Loucy (cell line): ENCODE data around the gene TENT4A.

Source experiments
- EZH2phosphoT487 ChIP-seq: fragments of 200-600 bp; IDR thresholded peaks from 2 replicates; pipeline ENCODE4 v1.6.1; 2018; ENCODE audit warnings: antibody characterized with exemption, mild to moderate bottlenecking, moderate library complexity, borderline replicate concordance
- TF ChIP-seq, protein P1 (sequence below): fragments of 200-600 bp; sonication (generic); conservative IDR thresholded peaks from 2 replicates; pipeline ENCODE4 v1.5.1; 2014; ENCODE audit warnings: mild to moderate bottlenecking, antibody characterized with exemption, low read length

DNA sequence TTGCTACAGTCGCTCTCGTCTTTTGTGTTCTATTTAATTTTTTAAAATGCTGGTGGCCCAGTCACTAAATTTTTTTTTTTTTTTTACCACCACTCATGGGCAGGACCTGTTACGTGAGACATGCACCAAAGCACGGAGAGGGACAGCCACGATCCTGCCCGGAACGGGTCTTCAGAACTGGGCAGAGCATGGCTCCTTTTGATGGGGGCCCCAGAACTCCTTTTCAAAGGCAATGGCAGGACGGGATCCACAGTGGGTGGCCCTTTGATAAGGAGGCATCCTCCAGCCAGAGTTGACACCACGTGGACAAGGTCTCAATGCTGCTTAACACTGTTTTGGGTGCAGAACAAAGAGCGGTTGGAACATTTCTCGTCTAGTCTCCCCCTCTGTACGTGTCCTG, 50.0 kb downstream of the TENT4A start:
- TF ChIP-seq, protein P1, sequence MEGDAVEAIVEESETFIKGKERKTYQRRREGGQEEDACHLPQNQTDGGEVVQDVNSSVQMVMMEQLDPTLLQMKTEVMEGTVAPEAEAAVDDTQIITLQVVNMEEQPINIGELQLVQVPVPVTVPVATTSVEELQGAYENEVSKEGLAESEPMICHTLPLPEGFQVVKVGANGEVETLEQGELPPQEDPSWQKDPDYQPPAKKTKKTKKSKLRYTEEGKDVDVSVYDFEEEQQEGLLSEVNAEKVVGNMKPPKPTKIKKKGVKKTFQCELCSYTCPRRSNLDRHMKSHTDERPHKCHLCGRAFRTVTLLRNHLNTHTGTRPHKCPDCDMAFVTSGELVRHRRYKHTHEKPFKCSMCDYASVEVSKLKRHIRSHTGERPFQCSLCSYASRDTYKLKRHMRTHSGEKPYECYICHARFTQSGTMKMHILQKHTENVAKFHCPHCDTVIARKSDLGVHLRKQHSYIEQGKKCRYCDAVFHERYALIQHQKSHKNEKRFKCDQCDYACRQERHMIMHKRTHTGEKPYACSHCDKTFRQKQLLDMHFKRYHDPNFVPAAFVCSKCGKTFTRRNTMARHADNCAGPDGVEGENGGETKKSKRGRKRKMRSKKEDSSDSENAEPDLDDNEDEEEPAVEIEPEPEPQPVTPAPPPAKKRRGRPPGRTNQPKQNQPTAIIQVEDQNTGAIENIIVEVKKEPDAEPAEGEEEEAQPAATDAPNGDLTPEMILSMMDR, result no peak
- no peak for TF ChIP-seq EZH2phosphoT487
